ENCODE measurements around the gene CCDC85A.

CCDC85A gene

DNA sequence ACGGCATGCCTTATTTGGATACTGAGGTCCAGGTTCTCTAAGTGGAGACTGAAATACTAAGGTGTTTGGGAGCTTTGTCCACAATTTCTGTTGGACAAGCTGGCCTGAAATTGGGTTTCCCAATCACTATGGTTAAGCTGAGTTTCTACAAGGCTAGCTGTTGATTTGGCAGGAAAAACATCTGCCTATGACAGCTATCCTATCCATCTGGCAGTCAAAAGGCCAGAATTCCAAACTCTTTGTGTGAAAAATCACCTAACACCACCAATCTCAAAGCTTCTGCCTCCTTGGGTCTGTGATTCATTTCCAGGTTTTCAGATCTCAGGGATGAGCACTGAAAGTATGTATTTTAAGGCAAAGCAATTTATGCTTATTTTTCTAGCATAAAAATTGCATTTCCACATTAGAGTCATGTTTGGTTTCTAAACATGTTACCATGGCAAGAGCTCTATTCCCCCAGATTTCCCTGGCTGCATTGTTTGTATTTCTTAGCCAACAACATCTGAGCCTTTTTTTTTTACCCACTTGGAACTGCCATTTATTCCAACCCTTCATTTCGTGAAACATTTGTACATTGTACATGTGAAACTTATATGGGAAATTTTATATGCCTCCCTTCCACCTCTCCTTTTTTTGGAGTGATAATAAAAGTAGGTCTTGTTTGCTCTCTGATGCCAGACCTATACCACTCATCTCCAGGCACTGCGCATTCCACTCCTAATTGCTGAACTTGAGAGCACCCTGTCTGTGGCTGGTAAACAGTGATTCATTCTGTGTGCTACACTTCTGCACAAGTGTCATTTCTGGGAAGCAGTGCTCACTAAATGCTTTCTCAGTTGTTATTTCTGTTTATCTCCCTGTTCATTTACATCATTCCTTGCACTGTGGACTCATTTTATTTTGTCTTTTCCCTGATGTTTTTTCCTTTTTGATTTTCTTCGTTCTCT lies 15.9 kb upstream of the CCDC85A start:
- no peak for TF ChIP-seq CTCF (IDR thresholded peaks at IDR 0.05; ENCODE audit: control insufficient read depth, extremely low read depth, insufficient read depth)
- H3K4me3 ChIP-seq (ENCODE audit: low read depth, low read length) = no peak overlapping the region
- no peak for DNase-seq (ENCODE audit: low read depth)

DNA sequence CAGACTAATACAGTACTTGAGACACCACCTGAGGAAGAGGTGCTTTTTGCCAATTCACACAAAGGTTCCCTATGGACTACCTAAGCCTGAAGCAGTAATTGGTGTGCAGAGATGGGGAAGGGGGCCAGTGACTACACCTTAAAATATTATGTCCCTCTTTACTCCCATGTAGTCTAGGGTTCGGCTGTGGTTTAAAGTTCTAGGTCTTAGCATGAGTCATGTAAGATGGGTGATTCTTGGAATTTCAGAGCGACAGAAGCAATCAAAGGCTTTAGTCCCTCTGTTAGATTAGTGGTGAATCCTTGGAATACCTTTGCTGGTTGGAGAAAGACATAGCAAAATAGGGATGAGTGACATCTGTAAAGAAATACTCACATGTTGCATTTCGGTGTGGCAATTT lies 14.3 kb upstream of the CCDC85A start:
- H3K4me3 ChIP-seq (ENCODE audit: low read depth, low read length) = no peak overlapping the region
- DNase-seq (ENCODE audit: low read depth) = no peak
- TF ChIP-seq CTCF (IDR thresholded peaks at IDR 0.05; ENCODE audit: control insufficient read depth, extremely low read depth, insufficient read depth) = no peak

DNA sequence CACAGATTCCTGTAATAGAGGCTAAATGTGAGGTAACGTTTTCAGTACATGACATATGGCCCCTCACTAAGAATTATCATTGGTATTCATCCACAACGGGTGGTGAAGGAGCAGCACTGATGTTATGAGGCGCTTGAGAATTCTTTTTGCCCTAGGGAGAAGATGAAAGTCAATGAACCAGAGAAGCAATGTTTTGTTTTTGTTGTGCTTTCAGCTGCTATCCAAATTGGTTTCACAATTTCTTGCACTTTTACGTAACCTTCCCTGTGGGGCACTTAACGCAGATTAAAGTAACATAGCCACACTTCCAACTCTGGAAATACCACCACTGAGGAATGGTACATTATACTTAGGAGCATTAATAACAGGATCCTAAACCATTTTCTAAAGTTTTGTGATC lies 13.3 kb upstream of the CCDC85A start:
- TF ChIP-seq CTCF (IDR thresholded peaks at IDR 0.05; ENCODE audit: control insufficient read depth, extremely low read depth, insufficient read depth) = no peak
- no peak overlapping the region for H3K4me3 ChIP-seq (ENCODE audit: low read depth, low read length)
- no peak for DNase-seq (ENCODE audit: low read depth)

GRCh38 chr2:56170988-56171387 lies 12.8 kb upstream of the CCDC85A start:
- no peak for TF ChIP-seq CTCF (IDR thresholded peaks at IDR 0.05; ENCODE audit: control insufficient read depth, extremely low read depth, insufficient read depth)
- no peak overlapping the region for H3K4me3 ChIP-seq (ENCODE audit: low read depth, low read length)
- DNase-seq (ENCODE audit: low read depth) = no peak

DNA sequence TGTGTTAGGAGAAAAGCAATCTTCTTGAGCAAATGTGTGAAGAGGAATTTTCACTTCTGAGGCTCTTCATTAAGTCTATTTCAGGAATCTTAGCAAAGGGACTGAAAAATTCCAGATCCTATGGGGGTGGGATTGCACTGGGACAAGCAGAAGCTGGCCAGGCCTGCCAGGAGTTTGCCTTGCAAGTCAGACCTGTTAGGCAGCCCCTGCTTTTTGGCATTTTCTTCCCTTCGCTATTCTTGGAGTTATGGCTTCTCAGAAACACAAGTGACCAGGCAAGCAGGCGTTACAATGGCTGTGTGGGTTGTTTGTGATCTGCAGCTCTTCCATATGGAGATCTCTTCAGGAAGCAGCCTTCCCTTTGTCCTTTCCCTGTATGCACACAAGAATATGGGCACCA lies 8.0 kb upstream of the CCDC85A start:
- TF ChIP-seq CTCF (IDR thresholded peaks at IDR 0.05; ENCODE audit: control insufficient read depth, extremely low read depth, insufficient read depth) = no peak
- H3K4me3 ChIP-seq (ENCODE audit: low read depth, low read length) = no peak overlapping the region
- no peak for DNase-seq (ENCODE audit: low read depth)

- TF ChIP-seq CTCF (IDR thresholded peaks at IDR 0.05; ENCODE audit: control insufficient read depth, extremely low read depth, insufficient read depth) = no peak
- no peak for DNase-seq (ENCODE audit: low read depth)
- H3K4me3 ChIP-seq (ENCODE audit: low read depth, low read length) = no peak overlapping the region
Observed at GRCh38 chr2:56177420-56178220, 6.2 kb upstream of the CCDC85A start.

Measured in LNCaP clone FGC (cell line).